Testis (tissue), 2 donors: ENCODE data around the gene BNC2.

Experiments
- POLR2A ChIP-seq: fragments of 450-650 bp; IDR thresholded peaks from one replicate; pipeline ENCODE4 v1.6.1; 2017; ENCODE audit warnings: antibody characterized with exemption, mild to moderate bottlenecking, moderate library complexity
- TF ChIP-seq, protein P1 (sequence below), 3 experiments: fragments of 450-650 bp in 2 of 3; fragments of 200-600 bp in 1 of 3; sonication (generic) in 1 of 3; IDR thresholded peaks; one replicate each; pipeline ENCODE4 v1.5.1; 2016 to 2019; ENCODE audit warnings: antibody characterized with exemption in 3 of 3, mild to moderate bottlenecking in 2 of 3, moderate library complexity in 1 of 3

- TF ChIP-seq, protein P1, sequence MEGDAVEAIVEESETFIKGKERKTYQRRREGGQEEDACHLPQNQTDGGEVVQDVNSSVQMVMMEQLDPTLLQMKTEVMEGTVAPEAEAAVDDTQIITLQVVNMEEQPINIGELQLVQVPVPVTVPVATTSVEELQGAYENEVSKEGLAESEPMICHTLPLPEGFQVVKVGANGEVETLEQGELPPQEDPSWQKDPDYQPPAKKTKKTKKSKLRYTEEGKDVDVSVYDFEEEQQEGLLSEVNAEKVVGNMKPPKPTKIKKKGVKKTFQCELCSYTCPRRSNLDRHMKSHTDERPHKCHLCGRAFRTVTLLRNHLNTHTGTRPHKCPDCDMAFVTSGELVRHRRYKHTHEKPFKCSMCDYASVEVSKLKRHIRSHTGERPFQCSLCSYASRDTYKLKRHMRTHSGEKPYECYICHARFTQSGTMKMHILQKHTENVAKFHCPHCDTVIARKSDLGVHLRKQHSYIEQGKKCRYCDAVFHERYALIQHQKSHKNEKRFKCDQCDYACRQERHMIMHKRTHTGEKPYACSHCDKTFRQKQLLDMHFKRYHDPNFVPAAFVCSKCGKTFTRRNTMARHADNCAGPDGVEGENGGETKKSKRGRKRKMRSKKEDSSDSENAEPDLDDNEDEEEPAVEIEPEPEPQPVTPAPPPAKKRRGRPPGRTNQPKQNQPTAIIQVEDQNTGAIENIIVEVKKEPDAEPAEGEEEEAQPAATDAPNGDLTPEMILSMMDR (IDR thresholded peaks at IDR 0.05) = no peak
- no peak for TF ChIP-seq POLR2A
These were observed 106.5 kb downstream of the BNC2 start for GRCh38 chr9:16763946-16764345.
